Measurements from ENCODE around the gene MED28.

The MED28 gene

GRCh38 chr4:17670423-17670822 lies 56.0 kb downstream of the MED28 start:
- DNase-seq: no peak

DNA sequence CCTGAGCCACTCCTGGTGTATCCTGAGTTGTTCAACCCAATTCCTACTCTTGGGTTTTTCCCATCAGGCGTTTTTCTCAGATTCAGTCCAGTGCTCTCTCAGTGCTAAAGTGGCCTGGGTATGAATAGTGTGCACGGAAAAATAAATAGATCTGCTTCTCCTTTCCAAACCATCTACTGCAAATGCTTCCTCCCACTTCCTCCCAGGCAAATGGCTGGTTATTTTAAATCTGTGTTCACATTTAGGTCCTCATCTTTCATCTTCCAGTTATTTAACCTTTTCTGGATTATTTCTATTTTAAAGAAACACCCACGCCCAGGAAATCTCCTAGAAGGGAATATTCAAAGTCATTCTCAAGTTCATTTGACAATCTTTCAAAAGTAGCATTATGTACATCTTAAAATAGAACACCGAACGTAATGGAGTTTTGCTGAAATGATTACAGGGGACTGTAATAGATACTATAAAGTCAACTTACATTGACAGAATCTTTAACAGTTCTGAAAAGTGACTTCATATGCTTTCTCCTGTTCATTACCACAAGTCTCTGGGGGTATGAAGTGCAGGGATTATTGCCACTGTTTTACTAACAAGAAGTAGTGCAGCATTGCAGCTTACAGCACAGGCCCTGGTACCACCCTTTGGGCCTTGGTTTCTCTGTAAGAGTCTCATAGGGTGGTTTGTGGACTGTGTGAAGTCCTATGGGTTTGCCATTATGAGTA lies 66.3 kb downstream of the MED28 start:
- DNase-seq: no peak

DNA sequence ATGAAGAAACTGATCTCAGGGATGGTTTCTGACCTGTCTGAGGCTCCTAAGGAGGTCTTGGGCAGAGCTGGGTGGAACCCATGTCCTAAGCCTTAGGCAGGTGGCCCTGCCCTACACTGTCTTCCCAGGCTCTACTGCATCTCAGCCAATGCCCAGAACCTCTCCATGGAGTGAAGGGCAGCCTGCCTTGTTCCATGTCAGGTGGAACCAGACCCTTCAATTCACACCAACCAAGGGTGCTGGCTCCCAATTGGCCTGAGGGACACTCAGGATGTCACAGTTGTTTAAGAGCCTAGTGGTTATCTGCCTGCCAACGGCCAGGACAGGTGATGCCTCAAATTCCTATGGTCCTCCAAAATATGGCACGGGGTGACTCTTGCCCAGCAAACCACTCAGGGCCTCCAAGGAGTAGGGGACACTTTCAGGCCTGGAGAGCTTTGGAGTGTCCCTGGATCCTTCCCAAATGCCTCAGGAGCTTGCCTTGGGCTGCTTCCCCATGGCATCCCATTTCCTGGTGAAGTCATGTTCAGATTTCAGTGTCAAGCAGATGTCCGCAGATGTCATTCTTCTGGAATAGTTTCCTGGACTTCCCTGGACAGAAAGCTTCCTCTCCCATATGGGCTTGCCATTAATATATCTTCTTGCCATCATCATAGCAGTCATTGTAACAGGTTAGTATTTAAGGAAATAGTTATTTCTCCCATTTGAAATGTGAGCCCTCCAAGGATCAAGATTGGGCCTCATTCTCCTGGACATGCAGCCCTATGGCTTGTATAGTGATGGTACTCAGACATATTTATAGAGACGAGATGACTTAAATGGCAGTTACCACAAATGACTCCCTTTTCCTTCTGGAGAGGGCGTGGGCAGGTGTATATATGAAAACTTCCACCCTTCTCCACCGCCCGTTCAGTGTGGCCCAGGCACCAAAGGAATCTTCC lies 67.1 kb downstream of the MED28 start:
- DNase-seq: no peak

GRCh38 chr4:17682222-17682566 lies 67.8 kb downstream of the MED28 start:
- no peak for DNase-seq

Measured in activated T-cell treated with anti-CD3 and anti-CD28 coated beads, Interleukin-2, amount 50 U/mL, for 1 hour (primary cell).